Ramos (cell line): ENCODE measurements around the gene STK24.
"Not testable (repeated sequence)": the region's sequence is repeated elsewhere in the genome, so short reads cannot be mapped to it uniquely, and the experiment has no call there.

Source experiments
- in situ Hi-C: fragments of 300-500 bp; cut with MboI; formaldehyde crosslinking; loops from one replicate; pipeline ENCODE4 v1.14.3; 2022; ENCODE audit warnings: low sequenced_read_pairs; ENCODE audit not compliant: unreplicated experiment

STK24 gene

DNA sequence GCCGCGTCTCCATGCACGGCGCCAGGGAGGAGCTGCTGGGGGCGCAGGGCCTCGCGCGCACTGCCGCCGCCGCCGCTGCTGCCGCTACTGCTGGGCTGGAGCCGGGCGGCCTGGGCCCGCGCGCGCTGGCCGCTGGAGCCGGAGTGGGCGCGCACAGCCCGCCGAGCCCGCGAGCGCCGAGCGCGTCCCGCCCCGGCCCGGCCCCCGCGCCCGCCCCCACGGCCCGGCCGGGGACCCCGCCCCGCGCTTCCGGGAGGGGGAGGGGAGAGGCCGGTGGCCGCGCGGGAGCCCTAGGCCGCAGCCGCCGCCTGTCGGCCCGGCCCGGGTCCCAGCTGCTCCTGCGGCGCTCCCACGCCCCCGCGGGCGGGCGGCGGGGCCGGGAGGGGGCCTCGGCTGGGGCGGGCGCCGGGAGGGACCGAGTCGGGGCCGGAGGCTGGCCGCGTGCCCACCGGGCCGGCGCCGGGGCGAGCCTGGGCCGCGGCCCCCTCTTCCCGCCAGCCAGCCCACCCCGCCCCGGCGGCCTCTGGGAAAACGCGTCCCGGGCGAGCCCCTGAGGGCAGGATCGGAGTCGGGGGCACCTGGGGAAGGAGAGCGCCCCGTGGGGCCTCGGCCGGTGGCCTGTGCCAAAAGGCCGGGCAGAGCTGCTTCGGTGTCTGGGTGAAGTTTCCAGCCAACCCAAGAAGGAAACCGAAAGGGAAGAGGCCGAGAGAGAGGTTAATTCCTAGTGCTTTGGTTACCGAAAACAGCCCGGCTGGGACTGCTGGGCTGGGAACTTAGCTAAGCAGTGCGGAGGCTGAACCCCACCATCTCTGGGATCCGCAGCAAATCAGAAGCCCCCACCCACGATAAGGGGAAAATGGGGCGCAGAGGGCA is at the start of gene STK24:
STK24 (minus strand) TSS at position 145 of the 873 bp plus-strand sequence. CDS start 321 bp downstream, outside the sequence.
- in situ Hi-C loops: loop anchor here (10.0 kb wide), 2 partner anchors 658 to 928 kb away; partner anchors contain the start of gene TM9SF2

DNA sequence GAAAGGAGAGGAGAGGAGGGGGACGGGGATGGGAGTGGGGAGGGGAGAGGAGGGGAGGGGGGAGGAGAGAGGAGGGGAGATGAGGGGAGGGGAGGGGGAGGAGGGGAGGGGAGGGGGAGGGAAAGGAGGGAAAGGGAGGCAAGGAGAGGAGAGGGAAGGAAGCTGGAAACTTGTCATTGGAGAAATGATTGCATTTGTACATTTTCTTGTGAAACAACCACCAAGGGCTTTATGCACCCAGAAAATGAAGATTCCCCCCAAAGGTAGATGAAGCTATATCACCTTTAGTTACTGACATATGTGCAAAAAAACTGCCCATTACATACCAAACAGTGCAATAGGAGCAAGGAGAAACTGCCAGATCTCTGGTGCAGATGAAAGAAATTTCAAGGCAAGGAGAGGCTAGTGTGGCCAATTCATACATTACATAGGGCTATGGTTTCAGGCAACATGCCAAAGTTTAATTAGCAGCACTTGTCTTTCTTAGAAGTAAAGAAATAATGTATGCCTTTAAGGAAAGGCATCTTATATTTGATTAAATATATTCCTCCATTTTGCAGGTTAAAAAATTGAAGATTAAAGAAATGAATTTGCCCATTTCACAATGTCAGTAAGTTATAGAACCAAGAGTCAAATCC is 49.5 kb upstream of the STK24 start:
- in situ Hi-C loops: no loop called here

DNA sequence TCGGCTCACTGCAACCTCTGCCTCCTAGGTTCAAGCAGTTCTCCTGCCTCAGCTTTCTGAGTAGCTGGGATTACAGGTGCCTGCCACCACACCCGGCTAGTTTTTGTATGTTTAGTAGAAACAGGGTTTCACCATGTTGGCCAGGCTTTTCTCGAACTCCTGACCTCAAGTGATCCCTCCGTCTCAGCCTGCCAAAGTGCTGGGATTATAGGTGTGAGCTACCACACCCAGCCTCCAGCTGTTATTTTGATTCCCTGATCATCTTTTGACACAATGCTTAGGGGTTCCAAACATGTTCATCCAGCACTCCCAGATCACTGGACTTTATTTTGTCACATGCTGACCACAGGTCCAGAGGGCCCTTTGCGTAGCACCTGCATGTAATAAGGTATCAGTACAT is 47.7 kb upstream of the STK24 start:
- in situ Hi-C loops: not testable (repeated sequence)

DNA sequence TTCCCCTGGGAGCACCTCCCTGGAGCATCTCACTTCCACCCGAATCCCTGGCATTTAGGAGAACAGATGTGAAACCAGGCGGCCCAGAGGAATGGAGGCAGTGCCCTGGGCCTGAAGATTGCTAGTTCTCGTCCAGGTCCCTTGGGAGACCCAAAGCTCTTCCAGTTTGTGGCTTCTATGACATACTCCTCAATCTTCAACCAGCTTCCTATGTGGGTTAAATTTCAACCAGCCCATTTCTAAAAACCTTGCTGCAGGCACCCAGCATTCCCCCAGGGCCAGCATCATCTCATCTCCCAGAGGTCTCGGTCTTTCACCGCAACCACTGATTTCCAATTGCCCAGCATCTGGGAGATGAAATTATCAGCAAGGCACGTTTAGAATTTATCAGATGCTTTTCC is 46.0 kb upstream of the STK24 start:
- in situ Hi-C loops: no loop called here

DNA sequence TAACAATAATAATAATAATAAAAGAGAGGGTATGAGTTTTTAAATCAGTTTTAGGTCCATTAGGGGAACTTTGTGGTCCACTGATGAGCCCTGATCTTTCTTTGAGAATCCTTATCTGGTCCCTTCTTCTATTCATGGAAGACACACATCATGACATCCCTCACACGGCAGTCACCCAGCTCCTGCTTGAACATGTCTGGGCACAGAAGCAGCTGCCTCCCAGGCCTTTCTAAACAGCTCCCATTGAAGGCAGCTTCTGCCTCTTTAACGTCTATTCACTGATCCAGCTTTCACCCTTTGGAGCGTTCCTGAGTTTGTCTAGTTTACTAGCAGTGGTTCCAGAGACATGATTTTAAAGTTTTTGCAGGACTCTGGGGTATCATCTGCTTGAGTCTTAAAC is 42.6 kb upstream of the STK24 start:
- in situ Hi-C loops: no loop called here

DNA sequence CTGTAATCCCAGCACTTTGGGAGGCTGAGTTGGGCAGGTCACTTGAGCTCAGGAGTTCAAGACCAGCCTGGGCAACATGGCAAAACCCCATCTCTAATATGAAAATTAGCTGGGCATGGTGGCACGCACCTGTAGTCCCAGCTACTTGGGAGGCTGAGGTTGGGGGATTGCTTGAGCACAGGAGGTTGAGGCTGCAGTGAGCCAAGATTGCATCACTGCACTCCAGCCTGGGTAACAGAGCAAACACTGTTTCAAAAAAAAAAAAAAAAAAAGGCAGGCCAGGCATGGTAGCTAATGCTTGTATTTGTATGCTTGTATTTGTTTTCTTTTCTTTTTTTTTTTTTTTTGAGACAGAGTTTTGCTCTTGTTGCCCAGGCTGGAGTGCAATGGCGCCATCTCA is 38.7 kb upstream of the STK24 start:
- in situ Hi-C loops: not testable (repeated sequence)

DNA sequence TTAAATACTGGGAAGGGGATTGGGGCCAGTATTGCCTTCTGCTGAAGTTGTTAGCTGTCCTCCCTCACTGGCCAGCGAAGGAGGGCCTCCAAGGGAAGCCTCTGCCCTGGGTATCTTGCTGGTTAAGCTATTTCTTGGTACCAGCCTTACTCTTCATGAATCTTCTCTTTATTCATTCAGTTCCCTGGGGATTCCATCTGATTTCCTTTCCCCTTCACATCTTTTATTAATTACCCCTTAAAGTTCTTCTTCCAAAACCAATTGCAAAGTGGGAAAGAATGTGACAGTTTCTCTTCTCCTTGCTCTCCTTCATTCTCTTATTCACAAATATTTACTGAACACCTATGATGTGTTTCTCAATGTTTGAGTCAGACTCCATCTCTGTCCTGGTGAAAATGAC is 36.7 kb upstream of the STK24 start:
- in situ Hi-C loops: no loop called here

DNA sequence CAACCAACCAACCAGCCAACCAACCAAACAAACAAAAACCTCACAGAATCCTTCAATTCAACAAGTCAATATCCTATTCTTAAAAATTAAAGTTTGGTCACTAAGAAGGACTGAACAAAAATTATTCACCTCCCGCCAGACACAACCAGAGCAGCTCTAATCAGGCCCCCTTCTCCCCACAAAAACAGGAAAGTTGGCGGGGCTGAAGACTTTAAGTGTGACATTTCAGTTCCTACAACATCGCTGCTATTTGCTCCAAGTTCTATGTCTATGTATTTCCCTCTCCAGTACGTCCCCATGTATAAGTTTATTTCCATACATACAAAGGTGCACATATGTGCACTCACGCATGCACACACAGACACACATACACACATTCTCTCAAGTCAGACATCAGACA is 32.8 kb upstream of the STK24 start:
- in situ Hi-C loops: no loop called here

DNA sequence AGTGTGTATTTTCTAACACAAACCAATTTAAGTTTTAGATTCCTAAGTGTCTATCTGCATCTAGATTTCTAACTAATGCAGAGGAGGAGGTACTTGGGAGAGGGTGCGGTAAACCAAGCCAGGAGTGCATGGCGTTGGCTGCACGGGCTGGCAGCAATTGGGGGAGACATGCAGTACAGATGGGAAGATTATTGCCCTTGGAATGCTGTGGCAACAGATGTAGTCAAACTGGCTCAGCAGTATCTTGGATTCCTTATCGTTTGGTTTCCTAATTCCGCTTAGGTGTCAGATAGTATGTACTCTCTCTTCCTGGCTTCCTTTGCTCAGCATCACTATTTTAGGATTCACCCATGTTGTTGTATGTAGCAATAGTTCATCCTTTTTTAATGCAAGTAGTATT is 29.4 kb upstream of the STK24 start:
- in situ Hi-C loops: no loop called here

DNA sequence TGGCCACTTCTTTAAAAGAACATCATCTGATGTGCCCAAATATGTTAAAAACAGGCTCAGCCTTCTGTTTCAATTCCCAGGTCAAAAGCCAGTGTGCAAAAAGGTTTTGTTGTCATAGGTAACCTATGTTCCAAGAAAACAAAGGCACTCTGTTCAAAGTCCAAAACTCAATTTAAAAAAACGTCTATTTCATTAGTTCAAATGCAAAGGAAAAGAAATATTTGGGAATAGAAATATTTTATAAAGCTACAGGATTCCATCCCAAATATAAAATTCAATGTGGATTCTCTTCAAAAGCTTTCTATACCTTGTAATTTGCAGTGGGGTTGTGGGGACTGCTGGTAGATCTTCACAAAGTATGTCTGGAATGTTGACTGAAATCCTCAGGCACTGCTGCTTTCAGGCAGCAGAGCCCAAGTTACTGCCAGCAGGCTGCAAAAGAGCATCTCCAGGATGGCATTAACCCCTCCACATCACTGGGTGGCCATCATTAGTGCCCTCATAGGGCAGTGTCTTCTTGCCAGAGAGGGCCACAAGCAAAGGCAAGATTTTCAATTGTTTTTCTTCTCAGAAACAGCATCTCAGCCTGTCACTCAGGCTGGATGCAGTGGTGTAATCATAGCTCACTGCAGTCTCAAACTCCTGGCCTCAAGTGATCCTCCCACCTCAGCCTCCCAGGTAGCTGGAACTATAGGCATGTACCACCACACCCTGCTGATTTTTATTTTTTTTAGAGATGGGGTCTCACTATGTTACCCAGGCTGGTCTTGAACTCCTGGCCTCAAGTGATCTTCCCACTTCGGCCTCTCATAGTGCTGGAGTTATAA is 22.8 kb upstream of the STK24 start:
- in situ Hi-C loops: no loop called here

DNA sequence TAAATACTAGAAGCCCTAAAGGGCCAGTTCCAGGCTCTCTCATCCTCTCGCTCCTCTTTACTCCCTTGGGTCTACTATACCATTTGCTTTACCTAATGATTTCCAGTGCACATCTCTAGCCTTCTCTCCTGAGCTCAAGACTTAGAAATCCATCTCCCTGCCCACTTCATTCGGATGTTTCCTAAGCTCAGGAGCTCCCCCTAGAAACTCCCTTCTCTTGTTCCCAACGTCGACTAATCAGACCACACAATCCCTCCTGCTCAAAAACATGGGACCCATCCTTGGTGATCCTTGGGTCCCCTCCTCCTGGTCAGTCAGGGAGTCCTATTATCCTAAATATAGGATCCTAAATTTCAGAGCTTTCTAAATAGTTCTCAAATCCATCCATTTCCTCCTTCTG is 21.1 kb upstream of the STK24 start:
- in situ Hi-C loops: no loop called here

DNA sequence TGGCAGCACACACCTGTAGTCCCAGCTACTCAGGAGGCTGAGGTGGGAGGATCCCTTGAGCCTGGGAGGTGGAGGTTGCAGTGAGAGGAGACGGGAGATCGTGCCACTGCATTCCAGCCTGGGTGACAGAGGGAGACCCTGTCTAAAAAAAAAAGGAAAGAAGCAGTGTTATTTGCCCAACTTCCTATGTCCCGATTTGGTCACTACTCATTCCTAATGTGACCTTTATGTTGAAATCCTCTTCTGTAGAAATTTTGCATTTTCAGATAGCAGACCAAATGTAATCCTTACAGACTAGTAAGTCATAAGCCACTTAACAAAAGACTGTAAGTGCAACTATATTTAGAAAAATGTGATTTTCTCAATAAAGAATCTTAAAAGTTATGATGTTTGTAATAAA is 18.2 kb upstream of the STK24 start:
- in situ Hi-C loops: no loop called here

DNA sequence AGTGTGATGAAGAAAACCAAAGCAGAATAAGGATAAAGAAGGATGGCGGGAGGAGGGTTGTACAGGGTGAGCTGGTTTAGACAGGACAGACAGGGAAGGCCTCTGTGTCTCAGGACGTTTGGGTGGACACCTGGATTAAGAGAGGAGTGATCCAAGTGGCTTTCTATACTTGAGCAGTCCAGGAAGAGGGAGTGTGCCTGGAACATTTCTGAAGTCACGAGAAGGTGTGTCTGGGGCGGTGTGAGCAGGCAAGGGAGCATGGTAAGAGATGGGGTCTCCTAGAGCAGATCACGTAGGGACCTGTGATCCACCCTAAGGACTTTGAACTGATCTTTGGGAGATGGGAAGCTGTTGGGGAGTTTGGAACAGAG is 15.4 kb upstream of the STK24 start:
- in situ Hi-C loops: no loop called here

DNA sequence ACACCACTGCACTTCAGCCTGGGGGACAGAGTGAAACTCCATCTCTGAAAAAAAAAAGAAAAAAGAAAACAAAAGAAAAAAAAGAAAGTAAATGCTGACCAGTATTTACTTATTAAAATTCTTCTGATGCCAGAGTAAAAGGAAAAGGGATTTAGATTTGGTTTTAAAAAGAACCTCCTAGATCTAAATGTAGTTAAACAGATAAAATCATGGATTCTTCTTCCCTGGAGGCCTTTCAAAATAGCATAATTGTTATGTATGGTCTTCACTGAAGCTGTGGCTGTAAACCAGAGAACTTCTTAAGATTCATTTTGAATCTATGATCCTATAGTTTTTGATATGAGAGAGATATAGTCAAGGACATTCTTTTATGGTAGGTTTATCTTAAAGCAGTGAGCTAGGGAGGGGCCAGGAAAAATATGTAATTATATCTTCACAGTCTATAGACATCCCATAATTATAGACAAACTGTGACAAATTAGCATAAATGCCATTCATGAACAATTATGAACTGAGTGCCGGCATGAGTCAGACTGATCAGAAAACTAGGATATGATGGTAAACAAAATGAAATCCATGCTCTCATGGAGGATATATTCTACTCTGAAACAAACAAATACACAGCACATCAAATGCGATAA is 14.9 kb upstream of the STK24 start:
- in situ Hi-C loops: no loop called here

DNA sequence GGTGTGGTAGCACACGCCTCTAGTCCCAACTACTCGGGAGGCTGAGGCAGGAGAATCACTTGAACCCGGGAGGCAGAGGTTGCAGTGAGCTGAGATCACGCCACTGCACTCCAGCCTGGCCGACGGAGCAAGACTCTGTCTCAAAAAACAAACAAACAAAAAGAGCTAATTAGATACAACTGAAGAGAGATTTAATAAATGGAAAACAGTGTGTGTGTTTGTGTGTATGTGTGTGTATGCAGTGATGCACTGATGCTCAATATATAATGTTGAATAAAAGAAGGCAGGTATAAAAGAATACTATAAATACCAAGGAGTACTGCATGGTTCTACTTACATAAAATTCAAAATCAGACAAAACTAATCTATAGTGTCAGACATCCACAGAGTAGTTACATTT is 13.6 kb upstream of the STK24 start:
- in situ Hi-C loops: not testable (repeated sequence)

DNA sequence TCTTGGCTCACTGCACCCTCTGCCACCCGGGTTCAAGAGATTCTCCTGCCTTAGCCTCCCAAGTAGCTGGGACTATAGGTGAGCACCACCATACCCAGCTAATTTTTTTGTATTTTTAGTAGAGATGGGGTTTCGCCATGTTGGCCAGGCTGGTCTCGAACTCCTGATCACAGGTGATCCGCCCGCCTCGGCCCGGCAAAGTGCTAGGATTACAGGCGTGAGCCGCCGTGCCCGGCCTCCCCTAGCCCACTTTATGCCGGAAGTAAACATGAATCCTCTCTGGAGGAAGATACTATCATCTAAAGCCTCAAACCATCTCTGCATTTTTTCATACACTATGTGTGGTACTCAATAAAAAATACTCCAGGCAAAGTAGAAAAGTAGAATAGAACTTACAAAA is 12.6 kb upstream of the STK24 start:
- in situ Hi-C loops: not testable (repeated sequence)

DNA sequence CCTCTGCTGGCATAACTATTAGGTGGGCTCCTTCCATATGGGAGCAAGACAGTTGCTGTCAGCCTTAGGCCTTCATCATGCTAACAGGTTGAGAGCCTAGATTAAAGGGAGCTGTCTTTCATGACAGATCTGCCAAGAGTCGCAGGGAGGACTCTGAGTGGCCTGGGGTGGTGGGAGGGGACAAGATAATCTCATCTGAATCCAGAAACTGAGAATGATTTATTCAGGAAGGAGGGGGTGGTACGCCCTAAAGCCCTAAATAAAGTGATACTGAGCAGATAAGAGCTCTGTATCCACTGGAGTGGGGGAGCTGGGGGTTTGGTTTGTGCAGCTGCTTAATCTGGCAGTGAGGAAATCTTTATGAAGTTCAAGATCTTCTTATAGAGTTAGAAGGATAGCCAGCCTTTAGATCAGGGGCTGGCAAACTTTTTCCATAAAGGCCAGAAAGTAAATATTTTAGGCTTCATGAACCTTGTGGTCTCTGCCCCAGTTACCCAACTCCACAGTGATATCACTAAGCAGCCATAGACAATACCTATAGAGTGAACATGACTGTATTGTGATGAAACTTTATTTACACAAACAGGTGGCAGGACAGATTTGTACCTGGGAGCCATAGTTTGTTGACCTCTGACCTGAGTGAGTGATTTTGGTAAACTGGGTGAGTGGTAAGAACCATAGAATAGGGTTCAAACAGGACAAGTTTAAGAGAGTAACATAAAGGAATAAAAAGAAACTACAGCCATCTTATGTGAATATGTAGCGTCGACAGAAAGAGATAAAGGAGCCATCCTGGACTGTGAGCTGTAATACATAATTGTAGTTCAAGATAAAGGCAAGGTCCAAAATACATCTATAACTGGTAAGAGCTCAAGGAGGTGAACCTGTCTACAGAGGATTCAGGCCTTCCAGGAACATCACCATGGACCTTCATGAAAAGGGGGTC is 9.8 kb upstream of the STK24 start:
- in situ Hi-C loops: no loop called here

DNA sequence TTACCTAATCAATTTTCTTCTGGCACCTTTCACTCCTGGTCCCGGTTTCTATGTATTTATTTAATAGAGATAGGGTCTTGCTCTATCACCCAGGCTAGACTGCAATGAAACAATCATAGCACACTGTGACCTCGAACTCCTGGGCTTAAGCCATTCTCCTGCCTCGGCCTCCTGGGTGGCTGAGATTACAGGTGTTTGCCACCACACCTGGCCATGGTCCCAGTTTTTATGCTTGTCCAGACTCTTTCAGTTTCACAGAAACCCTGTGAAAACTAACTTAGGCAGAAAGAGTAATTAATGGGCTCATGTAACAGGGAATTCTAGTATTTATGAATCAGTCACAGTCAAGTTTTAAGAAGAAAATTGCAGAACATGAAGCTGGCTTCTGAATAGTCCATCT is 9.0 kb upstream of the STK24 start:
- in situ Hi-C loops: no loop called here

DNA sequence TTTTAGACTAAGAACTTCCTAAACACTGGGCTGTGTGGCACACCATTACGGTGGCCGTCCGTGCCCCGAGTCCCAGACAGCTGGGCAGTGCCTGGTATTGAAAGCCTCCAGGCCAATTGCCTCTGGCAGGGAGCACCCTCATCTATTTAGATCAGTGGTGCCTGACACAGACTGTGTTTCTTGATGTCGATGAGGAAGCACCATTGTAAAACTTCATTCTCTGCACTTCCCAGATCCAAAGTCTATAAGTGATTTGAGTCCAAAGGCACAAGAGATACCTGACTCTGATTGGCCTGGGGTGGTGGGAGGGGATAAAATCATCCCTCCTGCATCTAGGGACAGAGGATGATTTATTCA is 8.5 kb upstream of the STK24 start:
- in situ Hi-C loops: no loop called here
